GM12878 (cell line): Measurements from ENCODE around the gene CAMK1. TPM values are rescaled to one million over a fixed set of nuclear protein-coding genes. Genes with fewer than 3 reads are reported as not detected.

Source experiments
- ATAC-seq: fragments of 200-7000 bp; cut with Tn5 transposase; 3 replicates; pipeline ENCODE4 v1.9.1; 2020; ENCODE audit warnings: mild to moderate bottlenecking, moderate library complexity
- BruUV-seq: library from RNA; stranded (reverse); fragments of 400-500 nt; replicated peaks from 2 replicates; lab custom pipeline; 2021; lab: Mats Ljungman, UMichigan
- CTCF ChIA-PET: fragments of 300-600 bp; sonication (Branson Sonifier 250); formaldehyde crosslinking; extraction: SDS; loops from one replicate; lab custom pipeline; 2021; ENCODE audit warnings: inconsistent platforms; lab: Yijun Ruan, JAX
- POLR2A ChIA-PET: fragments of 350-600 bp; formaldehyde crosslinking; extraction: SDS; loops from one replicate; lab custom pipeline; 2021; ENCODE audit warnings: inconsistent platforms; lab: Charles Lee
- RAD21 ChIA-PET: fragments of 300-600 bp; sonication (Branson Sonifier 250); formaldehyde crosslinking; loops from one replicate; lab custom pipeline; 2023; ENCODE audit warnings: antibody characterized with exemption; ENCODE audit not compliant: unreplicated experiment; lab: Charles Lee
- SMC1A ChIA-PET: fragments of 300-600 bp; sonication (Branson Sonifier 250); formaldehyde crosslinking; loops from one replicate; lab custom pipeline; 2023; ENCODE audit not compliant: unreplicated experiment, uncharacterized antibody; lab: Charles Lee
- DNase-seq: peaks from one replicate; pipeline ENCODE4 v3.0.0-alpha.2; 2011; ENCODE audit warnings: low read depth, low spot score
- FAIRE-seq: peaks from 3 replicates; lab custom pipeline; 2011; peaks lifted over from hg19 to GRCh38; lab: Jason Lieb, UNC
- H2AFZ ChIP-seq: 2 replicates; pipeline ENCODE4 v1.6.0; 2011; ENCODE audit warnings: low read depth, low read length, control low read depth; ENCODE audit not compliant: control insufficient read depth
- H3K27ac ChIP-seq: 2 replicates; pipeline ENCODE4 v1.5.1; 2011; ENCODE audit warnings: control low read depth; ENCODE audit not compliant: control insufficient read depth, insufficient read depth
- H3K27me3 ChIP-seq, 2 experiments: replicated peaks in 1 of 2; 2 replicates each; pipeline versions ENCODE4 v1.6.0 to v1.6.1; 2011; ENCODE audit warnings: low read length in 1 of 2; ENCODE audit not compliant: control insufficient read depth in 2 of 2, insufficient read depth in 2 of 2
- H3K36me3 ChIP-seq, 2 experiments: 2 replicates each; pipeline ENCODE4 v1.5.1; 2011; ENCODE audit warnings: low read length in 1 of 2; ENCODE audit not compliant: control insufficient read depth in 2 of 2, insufficient read depth in 2 of 2
- H3K4me1 ChIP-seq: 2 replicates; pipeline ENCODE4 v1.6.1; 2011; ENCODE audit warnings: mild to moderate bottlenecking, low read length, moderate library complexity, mixed read lengths; ENCODE audit not compliant: control insufficient read depth, insufficient read depth
- H3K4me2 ChIP-seq: 2 replicates; pipeline ENCODE4 v1.6.0; 2011; ENCODE audit warnings: control low read depth; ENCODE audit not compliant: control insufficient read depth, insufficient read depth
- H3K4me3 ChIP-seq: fragments of 200-600 bp; sonication (generic); 2 replicates; pipeline ENCODE4 v1.5.1; 2016
- H3K79me2 ChIP-seq: 2 replicates; pipeline ENCODE4 v1.6.0; 2011; ENCODE audit warnings: low read length; ENCODE audit not compliant: control insufficient read depth, insufficient read depth
- H3K9ac ChIP-seq: 2 replicates; pipeline ENCODE4 v1.8.0; 2011; ENCODE audit warnings: low read length, control low read depth, mixed read lengths; ENCODE audit not compliant: control insufficient read depth, insufficient read depth
- H3K9me3 ChIP-seq: replicated peaks from 3 replicates; pipeline ENCODE4 v1.5.1; 2011; ENCODE audit warnings: mild to moderate bottlenecking, low read length; ENCODE audit not compliant: control insufficient read depth, insufficient read depth
- H4K20me1 ChIP-seq: 2 replicates; pipeline ENCODE4 v1.6.0; 2011; ENCODE audit not compliant: control insufficient read depth, insufficient read depth
- BRCA1 ChIP-seq: IDR thresholded peaks from 2 replicates; pipeline ENCODE4 v1.6.1; 2011; ENCODE audit warnings: low read depth, low read length, improper control_type of control experiment
- CHD1 ChIP-seq: IDR thresholded peaks from 2 replicates; pipeline ENCODE4 v1.6.1; 2012; ENCODE audit warnings: low read depth, low read length, improper control_type of control experiment
- HDAC2 ChIP-seq: fragments of 200-600 bp; sonication (generic); IDR thresholded peaks from 2 replicates; pipeline ENCODE4 v1.6.1; 2017
- HDAC6 ChIP-seq: fragments of 200-600 bp; sonication (generic); IDR thresholded peaks from one replicate; pipeline ENCODE4 v1.8.0; 2017; ENCODE audit warnings: antibody characterized with exemption; ENCODE audit not compliant: unreplicated experiment
- MEF2B ChIP-seq: fragments of 450-650 bp; IDR thresholded peaks from 2 replicates; pipeline ENCODE4 v1.6.1; 2018; ENCODE audit warnings: mild to moderate bottlenecking, moderate library complexity; ENCODE audit not compliant: partially characterized antibody, poor library complexity, severe bottlenecking
- PAX5 ChIP-seq: IDR thresholded peaks from 2 replicates; pipeline ENCODE4 v1.6.1; 2011; ENCODE audit warnings: low read depth, low read length, borderline replicate concordance
- POLR2AphosphoS2 ChIP-seq: IDR thresholded peaks from 2 replicates; pipeline ENCODE4 v1.6.1; 2011; ENCODE audit warnings: low read depth, mild to moderate bottlenecking, low read length, improper control_type of control experiment, moderate library complexity
- POU2F2 ChIP-seq: IDR thresholded peaks from 3 replicates; pipeline ENCODE4 v1.6.1; 2011; ENCODE audit warnings: low read depth, mild to moderate bottlenecking, low read length, borderline replicate concordance
- RAD21 ChIP-seq: IDR thresholded peaks from 2 replicates; pipeline ENCODE4 v1.6.1; 2011; ENCODE audit warnings: mild to moderate bottlenecking, low read depth, low read length, moderate library complexity; ENCODE audit not compliant: insufficient read depth
- RCOR1 ChIP-seq: conservative IDR thresholded peaks from 2 replicates; pipeline ENCODE4 v1.6.1; 2012; ENCODE audit warnings: low read depth, low read length, improper control_type of control experiment
- SPI1 ChIP-seq: IDR thresholded peaks from 2 replicates; pipeline ENCODE4 v1.6.1; 2011; ENCODE audit warnings: low read depth, mild to moderate bottlenecking, low read length, moderate library complexity, borderline replicate concordance; ENCODE audit not compliant: insufficient read depth
- SRF ChIP-seq, 2 experiments: IDR thresholded peaks; 2 replicates each; pipeline ENCODE4 v1.6.1; 2011; ENCODE audit warnings: low read depth in 2 of 2, low read length in 2 of 2, mild to moderate bottlenecking in 1 of 2, moderate library complexity in 1 of 2
- SUZ12 ChIP-seq: fragments of 200-600 bp; sonication (generic); IDR thresholded peaks from one replicate; pipeline ENCODE4 v1.6.1; 2018; ENCODE audit warnings: antibody characterized with exemption, mild to moderate bottlenecking; ENCODE audit not compliant: unreplicated experiment
- TBL1XR1 ChIP-seq: IDR thresholded peaks from 2 replicates; pipeline ENCODE4 v1.6.1; 2012; ENCODE audit warnings: low read depth, low read length, improper control_type of control experiment
- ZBED1 ChIP-seq: IDR thresholded peaks from 2 replicates; pipeline ENCODE4 v1.6.1; 2016; ENCODE audit warnings: borderline replicate concordance
- ZBTB4 ChIP-seq: fragments of 450-650 bp; formaldehyde crosslinking; IDR thresholded peaks from 2 replicates; pipeline ENCODE4 v1.4.0; 2022; ENCODE audit warnings: mild to moderate bottlenecking, moderate library complexity
- WGBS: methylation state at CpG from one replicate; pipeline ENCODE4 v1.1.6; 2016; ENCODE audit warnings: low lambda C conversion rate; ENCODE audit not compliant: insufficient replicate concordance, insufficient coverage; ENCODE audit errors: missing lambda C conversion rate; 5-methylcytosine and 5-hydroxymethylcytosine counted together
- in situ Hi-C: fragments of 300-500 bp; cut with MboI; formaldehyde crosslinking; loops from 9 replicates; pipeline ENCODE4 v1.14.3; 2018; ENCODE audit warnings: mixed read lengths
- intact Hi-C: fragments of 100-400 bp; cut with micrococcal nuclease; formaldehyde crosslinking; loops from one replicate; pipeline ENCODE4 v1.14.2; 2022; ENCODE audit not compliant: unreplicated experiment
- polyA plus RNA-seq, 11 experiments: library from polyadenylated mRNA; depleted of rRNA in 4 of 11; unstranded in 6 of 11; stranded (reverse) in 5 of 11; fragments of >200 nt; fragmentation: Nextera tagmentation in 4 of 11; fragmentation: Illumina TruSeq in 1 of 11; extraction: Ambion mirVana in 4 of 11; extraction: Trizol in 1 of 11; gene quantifications; 1 replicate in 1 of 11; 2 replicates in 10 of 11; pipeline versions ENCODE4 v1.2.1 to v1.2.3, GENCODE V29; 2011 to 2016; ENCODE audit warnings: inconsistent platforms in 2 of 11, missing spikeins in 2 of 11, low read depth in 1 of 11
- total RNA-seq, 4 experiments: library from RNA; depleted of rRNA in 3 of 4; stranded (reverse); fragments of >200 nt in 3 of 4; fragmentation: Illumina TruSeq in 1 of 4; extraction: Trizol in 1 of 4; gene quantifications; 2 replicates each; pipeline versions ENCODE4 v1.2.1 to v1.2.3, GENCODE V29; 2013 to 2021

The CAMK1 gene
- total and polyA plus RNA-seq, 10 of the 15 experiments (the other 5 are each of a cell fraction or from before 2014, with no cell fraction given), result 0.24 to 2.1 (median 0.51) TPM; not detected in 2

- peak; percentile 64 for TF ChIP-seq RAD21
These were observed 13.0 kb upstream of the CAMK1 start (continued) for GRCh38 chr3:9782770-9783169.

GRCh38 chr3:9781978-9782603, 12.3 kb upstream of the CAMK1 start:
- H3K27me3 ChIP-seq, result no peaks in the 10 kb centered on the region
- ATAC-seq (no peak), FAIRE-seq (no peak), DNase-seq (no peak)
- no peaks in the 10 kb centered on the region for H3K9me3 ChIP-seq
- H2AFZ ChIP-seq, result no peak overlapping the region
- no peak overlapping the region for H3K4me2 ChIP-seq
- H4K20me1 ChIP-seq, result no peaks in the 10 kb centered on the region
- SMC1A ChIA-PET, result interaction anchor here (0.7 to 1.2 kb wide), 7 partner anchors 9 to 277 kb away, joined by 3 to 7 read pairs (median 3); no protein-coding TSS in a partner anchor
- no peaks in the 10 kb centered on the region for H3K79me2 ChIP-seq
- H3K9ac ChIP-seq, result no peak overlapping the region
- POLR2A ChIA-PET, result interaction anchor here (0.5 to 1.8 kb wide), 7 partner anchors 8 to 299 kb away, joined by 3 to 9 read pairs (median 4); partner anchors contain the start of genes ARPC4 and TADA3
- no TSS peak for BruUV-seq
- no peak overlapping the region for H3K4me3 ChIP-seq
- peaks cover 31% of the 10 kb centered on the region for H3K4me1 ChIP-seq
- 85% methylated on average over 3 of the region's 3 CpGs for WGBS
- intact Hi-C loops (no loop called here), in situ Hi-C loops (no loop called here)
- CTCF ChIA-PET, result interaction anchor here (0.6 to 4.0 kb wide), 8 partner anchors 8 to 428 kb away, joined by 3 to 15 read pairs (median 4); partner anchors contain the start of genes ARPC4, CRELD1 and OGG1
- RAD21 ChIA-PET, result interaction anchor here (0.6 to 3.0 kb wide), 10 partner anchors 11 to 692 kb away, joined by 3 to 11 read pairs (median 4); partner anchors contain the start of genes ARPC4, OGG1 and TTLL3
- H3K27ac ChIP-seq, result no peak overlapping the region
- peaks cover 2 to 7% of the 10 kb centered on the region in 2 experiments; a peak in 2 of 4 replicates for H3K36me3 ChIP-seq
- TF ChIP-seq CHD1 (no peak), POU2F2 (no peak), PAX5 (no peak), SPI1 (no peak), BRCA1 (no peak), ZBTB4 (CRISPR knock-in tag) (no peak), SUZ12 (no peak), TBL1XR1 (no peak), POLR2AphosphoS2 (no peak), MEF2B (no peak), HDAC6 (no peak), RCOR1 (no peak), ZBED1 (no peak), HDAC2 (no peak), SRF (IDR thresholded peaks at IDR 0.05; ENCODE audit: low read depth in 2 of 2, low read length in 2 of 2) (no peak)
